Skin epidermis (tissue), 12 donors: ENCODE measurements around the gene ZBTB11.
"Not testable (repeated sequence)": the region's sequence is repeated elsewhere in the genome, so short reads cannot be mapped to it uniquely, and the experiment has no call there.

Experiments
- H3K27ac ChIP-seq, 21 experiments: fragments of 200-600 bp; sonication (generic) in 11 of 21; one replicate each; pipeline ENCODE4 v1.5.0; 2020; ENCODE audit warnings: mild to moderate bottlenecking in 3 of 21, inconsistent platforms in 2 of 21, moderate library complexity in 2 of 21
- H3K4me3 ChIP-seq, 7 experiments: fragments of 200-600 bp; sonication (generic) in 2 of 7; one replicate each; pipeline ENCODE4 v1.5.0; 2020; ENCODE audit warnings: inconsistent platforms in 2 of 7, mild to moderate bottlenecking in 2 of 7, moderate library complexity in 1 of 7

ZBTB11 gene, protein sequence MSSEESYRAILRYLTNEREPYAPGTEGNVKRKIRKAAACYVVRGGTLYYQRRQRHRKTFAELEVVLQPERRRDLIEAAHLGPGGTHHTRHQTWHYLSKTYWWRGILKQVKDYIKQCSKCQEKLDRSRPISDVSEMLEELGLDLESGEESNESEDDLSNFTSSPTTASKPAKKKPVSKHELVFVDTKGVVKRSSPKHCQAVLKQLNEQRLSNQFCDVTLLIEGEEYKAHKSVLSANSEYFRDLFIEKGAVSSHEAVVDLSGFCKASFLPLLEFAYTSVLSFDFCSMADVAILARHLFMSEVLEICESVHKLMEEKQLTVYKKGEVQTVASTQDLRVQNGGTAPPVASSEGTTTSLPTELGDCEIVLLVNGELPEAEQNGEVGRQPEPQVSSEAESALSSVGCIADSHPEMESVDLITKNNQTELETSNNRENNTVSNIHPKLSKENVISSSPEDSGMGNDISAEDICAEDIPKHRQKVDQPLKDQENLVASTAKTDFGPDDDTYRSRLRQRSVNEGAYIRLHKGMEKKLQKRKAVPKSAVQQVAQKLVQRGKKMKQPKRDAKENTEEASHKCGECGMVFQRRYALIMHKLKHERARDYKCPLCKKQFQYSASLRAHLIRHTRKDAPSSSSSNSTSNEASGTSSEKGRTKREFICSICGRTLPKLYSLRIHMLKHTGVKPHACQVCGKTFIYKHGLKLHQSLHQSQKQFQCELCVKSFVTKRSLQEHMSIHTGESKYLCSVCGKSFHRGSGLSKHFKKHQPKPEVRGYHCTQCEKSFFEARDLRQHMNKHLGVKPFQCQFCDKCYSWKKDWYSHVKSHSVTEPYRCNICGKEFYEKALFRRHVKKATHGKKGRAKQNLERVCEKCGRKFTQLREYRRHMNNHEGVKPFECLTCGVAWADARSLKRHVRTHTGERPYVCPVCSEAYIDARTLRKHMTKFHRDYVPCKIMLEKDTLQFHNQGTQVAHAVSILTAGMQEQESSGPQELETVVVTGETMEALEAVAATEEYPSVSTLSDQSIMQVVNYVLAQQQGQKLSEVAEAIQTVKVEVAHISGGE

GRCh38 chr3:101676765-101677435, at the start of gene ZBTB11:
Gene ZBTB11, minus strand, starts transcription at chr3:101677132. Its CDS starts 218 bp downstream, at chr3:101676914.
- H3K4me3 ChIP-seq, result peak within 1 kb of the TSS; percentile 61 to 100 (median 97)

DNA sequence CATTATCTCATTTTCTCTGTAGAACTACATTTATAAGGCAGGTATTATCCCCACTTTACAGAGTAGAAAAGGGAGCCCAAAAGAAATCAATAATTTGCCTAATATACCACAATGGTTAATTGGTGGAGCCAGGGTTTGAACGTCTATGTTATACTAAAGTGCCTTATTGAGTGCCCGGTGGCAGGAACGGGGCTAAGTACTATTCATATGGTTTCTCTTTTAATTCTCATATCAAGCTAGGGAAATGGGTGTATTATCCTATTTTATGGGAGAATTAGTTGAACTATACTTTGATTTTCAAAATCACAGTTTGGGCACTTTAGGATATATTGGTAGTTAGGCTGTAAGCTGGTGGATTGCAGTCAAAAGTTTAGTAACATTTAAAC, 49.0 kb upstream of the ZBTB11 start:
- Histone ChIP-seq H3K27ac (peak overlapping the region in 10 of 21 experiments; percentile 49 to 89 (median 76)), H3K4me3 (peak overlapping the region; percentile 54 to 91 (median 77))

More at GRCh38 chr3:101676765-101677435, at the start of gene ZBTB11:
- peak within 1 kb of the TSS; percentile 66 to 99 (median 96) for H3K27ac ChIP-seq

GRCh38 chr3:101725194-101725889, 48.4 kb upstream of the ZBTB11 start:
- Histone ChIP-seq H3K27ac (peak overlapping the region in 20 of 21 experiments; percentile 8 to 89 (median 74)), H3K4me3 (peak overlapping the region; percentile 54 to 91 (median 77))

- H3K4me3 ChIP-seq, result peak within 1 kb of the TSS; percentile 54 to 91 (median 77)
- H3K27ac ChIP-seq, result peak within 1 kb of the TSS in 20 of 21 experiments; percentile 8 to 89 (median 74)
These were observed 47.6 kb upstream of the ZBTB11 start, which contains the start of gene CEP97 for GRCh38 chr3:101724329-101725193. Gene CEP97, plus strand, starts transcription at chr3:101724614. Its CDS starts 63 bp downstream, at chr3:101724677.

DNA sequence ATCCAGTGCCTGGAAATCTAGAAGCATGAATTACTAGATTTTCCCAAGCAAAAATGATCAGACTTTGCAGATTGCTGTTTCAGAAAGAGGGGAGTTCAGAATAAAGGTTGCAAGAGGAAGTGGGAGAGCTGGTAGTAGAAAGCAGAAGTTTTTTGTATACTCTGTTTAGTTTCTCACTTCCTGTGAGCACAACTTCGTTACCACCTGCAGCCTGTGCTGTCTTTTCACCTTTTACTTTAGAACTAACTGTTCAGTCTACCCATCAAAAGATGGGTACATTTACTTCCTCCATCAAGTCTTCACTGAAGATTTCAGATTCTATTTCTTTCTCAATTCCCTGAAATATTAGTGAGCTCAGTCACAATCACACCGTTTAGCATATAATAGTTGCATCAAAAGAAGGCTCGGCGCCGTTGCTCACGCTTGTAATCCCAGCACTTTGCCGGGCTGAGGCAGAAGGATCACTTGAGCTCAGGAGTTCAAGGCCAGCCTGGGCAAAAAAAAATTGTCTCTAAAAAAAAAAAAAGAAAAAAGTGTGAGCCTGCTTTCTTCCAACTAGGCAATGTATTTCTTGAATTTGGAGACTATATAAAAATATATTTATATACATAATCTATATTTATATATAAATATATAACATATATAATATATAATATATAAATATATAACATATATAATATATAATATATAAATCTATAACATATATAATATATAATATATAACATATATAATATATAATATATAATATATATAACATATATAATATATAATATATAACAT, 45.7 kb upstream of the ZBTB11 start:
- peak overlapping the region in 14 of 21 experiments; percentile 1 to 74 (median 60) for H3K27ac ChIP-seq
- H3K4me3 ChIP-seq, result no peak overlapping the region

- Histone ChIP-seq H3K27ac (peak overlapping the region in 17 of 21 experiments; percentile 1 to 75 (median 51)), H3K4me3 (no peak overlapping the region)
These were observed 44.2 kb upstream of the ZBTB11 start for GRCh38 chr3:101720851-101721840.

- H3K4me3 ChIP-seq, result no peak overlapping the region
- H3K27ac ChIP-seq, result no peak overlapping the region
These were observed 42.8 kb upstream of the ZBTB11 start for GRCh38 chr3:101719604-101720185.

DNA sequence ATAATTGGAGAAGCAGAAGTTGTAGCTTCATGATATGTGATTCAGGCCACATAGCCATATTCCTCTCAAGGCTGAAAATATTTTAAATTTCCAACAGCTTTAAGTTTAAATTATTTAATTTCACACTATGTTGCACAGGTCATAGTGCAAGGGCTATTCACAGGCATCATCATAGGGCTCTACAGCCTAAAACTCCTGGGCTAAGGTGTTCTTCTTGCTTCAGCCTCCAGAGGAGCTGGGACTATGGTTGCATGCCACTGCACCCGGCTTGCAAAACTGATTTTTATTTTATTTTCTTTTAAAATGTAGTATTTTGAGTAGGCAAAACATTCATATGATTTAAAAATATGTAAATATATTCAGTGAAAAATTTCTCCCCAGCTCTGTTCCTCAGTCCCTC, 41.5 kb upstream of the ZBTB11 start:
- Histone ChIP-seq H3K27ac (no peak overlapping the region), H3K4me3 (no peak overlapping the region)

GRCh38 chr3:101709126-101709525, 32.2 kb upstream of the ZBTB11 start:
- no peak overlapping the region for H3K4me3 ChIP-seq
- H3K27ac ChIP-seq, result no peak overlapping the region

GRCh38 chr3:101704639-101705038, 27.7 kb upstream of the ZBTB11 start:
- H3K4me3 ChIP-seq, H3K27ac ChIP-seq: not testable (repeated sequence)

GRCh38 chr3:101703169-101703568, 26.2 kb upstream of the ZBTB11 start:
- H3K4me3 ChIP-seq, result no peak overlapping the region
- no peak overlapping the region for H3K27ac ChIP-seq

- Histone ChIP-seq H3K4me3 (no peak overlapping the region), H3K27ac (no peak overlapping the region)
These were observed 25.8 kb upstream of the ZBTB11 start for GRCh38 chr3:101702726-101703125.

DNA sequence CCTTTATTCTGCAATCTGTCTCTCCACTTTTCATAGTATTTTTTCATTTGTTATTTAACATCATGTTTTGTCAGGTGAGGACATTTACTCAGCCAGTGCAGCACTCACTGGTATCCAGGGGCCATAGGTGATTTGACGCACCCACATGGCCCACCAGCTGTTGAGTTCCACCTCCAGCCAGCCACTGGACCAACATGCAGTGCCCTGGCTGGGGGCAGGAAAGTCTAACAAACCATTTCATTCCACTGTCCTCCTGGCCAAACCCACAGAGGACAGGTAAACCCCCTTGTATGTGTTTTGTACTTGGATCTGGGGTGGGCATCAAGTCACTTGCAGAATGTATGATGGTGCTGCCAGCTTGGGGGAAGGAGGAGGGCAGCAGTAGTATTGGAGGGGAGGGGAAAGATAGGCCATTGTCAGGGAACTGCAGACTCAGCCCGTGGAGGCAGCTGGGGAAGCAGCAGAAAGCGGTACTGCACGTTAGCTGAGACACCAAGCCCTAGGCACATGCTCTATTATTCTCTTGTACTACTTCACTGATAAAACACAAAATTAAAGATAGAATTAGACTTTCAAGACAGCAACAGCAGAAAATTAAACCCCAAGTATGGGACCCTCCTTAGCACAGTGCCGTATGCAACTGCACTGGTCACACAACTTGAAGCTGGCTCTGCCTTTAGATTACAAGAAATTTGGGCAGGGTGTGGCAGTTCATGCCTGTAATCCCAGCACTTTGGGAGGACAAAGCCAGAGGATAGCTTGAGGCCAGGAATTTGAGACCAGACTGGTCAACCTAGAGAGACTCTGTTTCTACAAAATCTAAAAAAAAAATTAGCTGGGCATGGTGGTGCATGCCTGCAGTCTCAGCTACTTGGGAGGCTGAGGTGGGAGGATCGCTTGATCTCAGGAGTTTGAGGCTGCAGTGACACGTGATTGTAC, 25.0 kb upstream of the ZBTB11 start:
- no peak overlapping the region for H3K4me3 ChIP-seq

DNA sequence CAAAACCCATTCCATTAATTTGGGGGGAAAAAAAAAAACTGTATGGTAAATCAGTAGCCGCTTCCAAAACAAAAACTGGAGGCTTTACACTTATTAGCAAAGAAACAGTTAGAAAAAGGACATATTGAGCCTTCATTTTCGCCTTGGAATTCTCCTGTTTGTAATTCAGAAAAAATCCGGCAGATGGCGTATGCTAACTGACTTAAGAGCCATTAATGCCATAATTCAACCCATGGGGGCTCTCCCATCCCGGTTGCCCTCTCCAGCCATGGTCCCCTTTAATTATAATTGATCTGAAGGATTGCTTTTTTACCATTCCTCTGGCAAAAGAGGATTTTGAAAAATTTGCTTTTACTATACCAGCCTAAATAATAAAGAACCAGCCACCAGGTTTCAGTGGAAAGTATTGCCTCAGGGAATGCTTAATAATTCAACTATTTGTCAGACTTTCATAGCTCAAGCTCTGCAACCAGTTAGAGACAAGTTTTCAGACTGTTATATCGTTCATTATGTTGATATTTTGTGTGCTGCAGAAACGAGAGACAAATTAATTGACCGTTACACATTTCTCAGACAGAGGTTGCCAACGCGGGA, 18.9 kb upstream of the ZBTB11 start:
- no peak overlapping the region for H3K4me3 ChIP-seq
- no peak overlapping the region for H3K27ac ChIP-seq

More for the DNA sequence above, 25.0 kb upstream of the ZBTB11 start:
- no peak overlapping the region for H3K27ac ChIP-seq
